Upper lobe of left lung (tissue), 6 donors: ENCODE data around the gene POMGNT2. TPM values are rescaled to one million over a fixed set of nuclear protein-coding genes. Genes with fewer than 3 reads are reported as not detected.

ENCODE experiments used
- ATAC-seq, 2 donors: fragments of 200-7000 bp; cut with Tn5 transposase; one replicate each; pipeline ENCODE4 v1.9.1; 2022; ENCODE audit warnings: mild to moderate bottlenecking in 2 of 2, moderate library complexity in 2 of 2; ENCODE audit not compliant: low FRiP score in 2 of 2
- DNase-seq, 2 donors: peaks; one replicate each; pipeline ENCODE4 v3.0.0-alpha.2; 2019 to 2020
- H3K27ac ChIP-seq, 4 donors: fragments of 200-600 bp; sonication (generic); one replicate each; pipeline ENCODE4 v1.5.1; 2016 to 2019
- H3K27me3 ChIP-seq, 4 donors: fragments of 200-600 bp; sonication (generic); one replicate each; pipeline ENCODE4 v1.5.1; 2017 to 2019
- H3K36me3 ChIP-seq, 4 donors: fragments of 200-600 bp; sonication (generic); one replicate each; pipeline ENCODE4 v1.5.1; 2016 to 2019
- H3K4me1 ChIP-seq, 4 donors: fragments of 200-600 bp; sonication (generic); one replicate each; pipeline ENCODE4 v1.5.1; 2018 to 2019
- H3K4me3 ChIP-seq, 4 donors: fragments of 200-600 bp; sonication (generic); one replicate each; pipeline ENCODE4 v1.5.1; 2017 to 2019; ENCODE audit warnings: mild to moderate bottlenecking in 2 of 4, moderate library complexity in 1 of 4
- H3K9me3 ChIP-seq, 4 donors: fragments of 200-600 bp; sonication (generic); one replicate each; pipeline ENCODE4 v1.5.1; 2018 to 2019
- EP300 ChIP-seq, 4 donors: sonication (generic); formaldehyde crosslinking; IDR thresholded peaks; one replicate each; pipeline ENCODE4 v1.5.1; 2017; ENCODE audit warnings: antibody characterized with exemption in 4 of 4, control low read depth in 2 of 4
- POLR2A ChIP-seq, 4 donors: fragments of 450-650 bp; IDR thresholded peaks; one replicate each; pipeline ENCODE4 v1.5.1; 2016 to 2017; ENCODE audit warnings: antibody characterized with exemption in 4 of 4, mild to moderate bottlenecking in 2 of 4
- POLR2AphosphoS5 ChIP-seq, 2 donors: sonication (generic); formaldehyde crosslinking; IDR thresholded peaks; one replicate each; pipeline ENCODE4 v1.5.1; 2017; ENCODE audit warnings: antibody characterized with exemption in 2 of 2
- WGBS, 2 donors: methylation state at CpG; one replicate each; pipeline ENCODE4 v1.1.5; 2017 to 2018; 5-methylcytosine and 5-hydroxymethylcytosine counted together
- total RNA-seq, 6 donors: library from RNA; depleted of rRNA in 4 of 6; stranded (reverse); fragments of >200 nt in 4 of 6; gene quantifications; one replicate each; pipeline versions ENCODE4 v1.1.0 to v1.2.1, GENCODE V29; 2016 to 2021
- TF ChIP-seq, protein P1 (sequence below), 6 experiments: fragments of 450-650 bp in 4 of 6; fragments of 200-600 bp in 2 of 6; sonication (generic) in 2 of 6; IDR thresholded peaks; one replicate each; pipeline ENCODE4 v1.5.1; 2016 to 2019; ENCODE audit warnings: antibody characterized with exemption in 6 of 6
- donor health status: DM: no; HTN: no; CAD: no; lungs with moderate emphysema.
- donor health status: DM: no; HTN: yes; CAD: no; lungs with severe emphysema.

Gene POMGNT2
- total RNA-seq, 6 donors from 2014 or later = 10.5 to 25.1 (median 14.1) TPM

DNA sequence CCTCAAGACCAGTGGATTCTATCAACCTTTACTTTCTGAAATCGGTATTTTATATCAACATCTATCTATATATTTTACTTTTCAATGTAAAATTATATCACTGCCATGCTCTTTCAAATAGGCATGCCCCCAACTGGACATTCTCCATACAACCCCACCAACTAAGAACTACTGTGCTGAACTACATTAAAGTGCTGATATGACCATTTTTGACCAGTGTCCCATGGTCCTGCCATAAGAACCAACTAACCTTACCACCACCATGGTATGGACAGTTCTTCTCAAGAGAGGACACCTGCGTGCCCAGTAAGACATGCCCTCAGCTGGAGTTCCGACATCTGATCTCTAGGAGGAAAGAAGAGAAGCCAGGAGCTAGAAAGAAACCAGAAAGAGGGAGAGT lies 15.6 kb downstream of the POMGNT2 start:
- Histone ChIP-seq H3K4me1 (peaks cover 0 to 5% (median 2%) of the 10 kb centered on the region in 4 donors), H3K27me3 (no peaks in the 10 kb centered on the region), H3K27ac (no peak overlapping the region), H3K36me3 (no peaks in the 10 kb centered on the region), H3K9me3 (no peaks in the 10 kb centered on the region), H3K4me3 (no peak overlapping the region)
- 97 to 99% methylated on average over 3 of the region's 3 CpGs for WGBS, 2 donors
- TF ChIP-seq POLR2AphosphoS5 (IDR thresholded peaks at IDR 0.05) = no peak
- TF ChIP-seq, protein P1, sequence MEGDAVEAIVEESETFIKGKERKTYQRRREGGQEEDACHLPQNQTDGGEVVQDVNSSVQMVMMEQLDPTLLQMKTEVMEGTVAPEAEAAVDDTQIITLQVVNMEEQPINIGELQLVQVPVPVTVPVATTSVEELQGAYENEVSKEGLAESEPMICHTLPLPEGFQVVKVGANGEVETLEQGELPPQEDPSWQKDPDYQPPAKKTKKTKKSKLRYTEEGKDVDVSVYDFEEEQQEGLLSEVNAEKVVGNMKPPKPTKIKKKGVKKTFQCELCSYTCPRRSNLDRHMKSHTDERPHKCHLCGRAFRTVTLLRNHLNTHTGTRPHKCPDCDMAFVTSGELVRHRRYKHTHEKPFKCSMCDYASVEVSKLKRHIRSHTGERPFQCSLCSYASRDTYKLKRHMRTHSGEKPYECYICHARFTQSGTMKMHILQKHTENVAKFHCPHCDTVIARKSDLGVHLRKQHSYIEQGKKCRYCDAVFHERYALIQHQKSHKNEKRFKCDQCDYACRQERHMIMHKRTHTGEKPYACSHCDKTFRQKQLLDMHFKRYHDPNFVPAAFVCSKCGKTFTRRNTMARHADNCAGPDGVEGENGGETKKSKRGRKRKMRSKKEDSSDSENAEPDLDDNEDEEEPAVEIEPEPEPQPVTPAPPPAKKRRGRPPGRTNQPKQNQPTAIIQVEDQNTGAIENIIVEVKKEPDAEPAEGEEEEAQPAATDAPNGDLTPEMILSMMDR (IDR thresholded peaks at IDR 0.05) = no peak
- no peak for TF ChIP-seq EP300 (IDR thresholded peaks at IDR 0.05)
- no peak for TF ChIP-seq POLR2A (IDR thresholded peaks at IDR 0.05)
- no peak for ATAC-seq
- no peak for DNase-seq

DNA sequence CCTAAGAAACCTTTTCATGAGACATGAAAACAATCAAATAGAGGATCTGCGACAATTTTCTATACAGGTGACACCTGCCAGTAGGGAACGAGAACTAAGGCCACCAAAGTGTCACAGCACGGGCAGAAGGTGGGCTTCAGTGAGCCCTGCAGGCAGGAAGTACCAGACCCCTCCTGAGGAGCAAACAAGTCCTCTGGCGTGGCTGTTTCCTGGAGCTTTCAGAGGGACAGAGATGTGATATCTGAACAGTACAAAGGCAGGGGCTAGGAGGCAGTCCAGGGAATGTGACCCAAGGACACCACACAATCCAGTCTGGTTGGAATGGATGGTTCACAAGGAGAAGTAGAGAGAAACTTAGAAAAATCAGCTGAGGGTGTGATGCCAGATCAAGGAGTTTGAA lies 16.8 kb downstream of the POMGNT2 start:
- no peaks in the 10 kb centered on the region for H3K36me3 ChIP-seq
- ATAC-seq = no peak
- no peaks in the 10 kb centered on the region for H3K9me3 ChIP-seq
- DNase-seq = no peak
- WGBS, 2 donors = 90 to 93% methylated on average over 4 of the region's 4 CpGs
- peaks cover 0 to 5% (median 2%) of the 10 kb centered on the region in 4 donors for H3K4me1 ChIP-seq
- TF ChIP-seq EP300 (IDR thresholded peaks at IDR 0.05) (no peak), POLR2A (IDR thresholded peaks at IDR 0.05) (no peak), POLR2AphosphoS5 (IDR thresholded peaks at IDR 0.05) (no peak)
- TF ChIP-seq, protein P1 (IDR thresholded peaks at IDR 0.05) = no peak
- H3K4me3 ChIP-seq = no peak overlapping the region
- no peaks in the 10 kb centered on the region for H3K27me3 ChIP-seq
- H3K27ac ChIP-seq = no peak overlapping the region

GRCh38 chr3:43087249-43087776 lies 18.6 kb downstream of the POMGNT2 start:
- Histone ChIP-seq H3K27ac (no peak overlapping the region), H3K27me3 (no peaks in the 10 kb centered on the region), H3K4me3 (no peak overlapping the region), H3K4me1 (peaks cover 0 to 5% (median 2%) of the 10 kb centered on the region in 4 donors), H3K9me3 (no peaks in the 10 kb centered on the region), H3K36me3 (no peaks in the 10 kb centered on the region)
- DNase-seq (no peak), ATAC-seq (no peak)
- TF ChIP-seq EP300 (IDR thresholded peaks at IDR 0.05) = no peak
- no peak for TF ChIP-seq POLR2A (IDR thresholded peaks at IDR 0.05)
- TF ChIP-seq, protein P1 (IDR thresholded peaks at IDR 0.05) = no peak
- TF ChIP-seq POLR2AphosphoS5 (IDR thresholded peaks at IDR 0.05) = no peak
- 79 to 99% methylated on average over 2 to 5 of the region's 5 CpGs for WGBS, 2 donors

- no peaks in the 10 kb centered on the region for H3K9me3 ChIP-seq
- peaks cover 0 to 5% (median 2%) of the 10 kb centered on the region in 4 donors for H3K4me1 ChIP-seq
- no peaks in the 10 kb centered on the region for H3K27me3 ChIP-seq
- ATAC-seq = peak in 1 of 2 donors; percentile 22
- H3K27ac ChIP-seq = no peak overlapping the region
- H3K36me3 ChIP-seq = no peaks in the 10 kb centered on the region
- no peak for DNase-seq
- TF ChIP-seq POLR2A (IDR thresholded peaks at IDR 0.05) (no peak), POLR2AphosphoS5 (IDR thresholded peaks at IDR 0.05) (no peak), EP300 (IDR thresholded peaks at IDR 0.05) (no peak)
- TF ChIP-seq, protein P1 (IDR thresholded peaks at IDR 0.05) = no peak
- WGBS, 2 donors = 95% methylated on average over 6 of the region's 6 CpGs
- H3K4me3 ChIP-seq = no peak overlapping the region
Measured at GRCh38 chr3:43086460-43087165, 19.3 kb downstream of the POMGNT2 start.
